Fibroblast of lung (primary cell): Measurements from ENCODE around the gene ZSCAN20. TPM values are rescaled to one million over a fixed set of nuclear protein-coding genes. Genes with fewer than 3 reads are reported as not detected.

Experiments
- DNase-seq, 2 donors: peaks; one replicate each; pipeline versions ENCODE4 v3.0.0 to v3.0.0-alpha.2; 2010; ENCODE audit warnings: low read depth in 2 of 2
- H2AFZ ChIP-seq: 2 replicates; pipeline ENCODE4 v1.5.1; 2012; ENCODE audit warnings: low read length, control low read depth, inconsistent platforms
- H3K27ac ChIP-seq: 2 replicates; pipeline ENCODE4 v1.5.1; 2011; ENCODE audit warnings: low read length, control low read depth; ENCODE audit not compliant: insufficient read depth
- H3K27me3 ChIP-seq: 2 replicates; pipeline ENCODE4 v1.5.1; 2011; ENCODE audit warnings: mild to moderate bottlenecking, low read length; ENCODE audit not compliant: control insufficient read depth, insufficient read depth
- H3K36me3 ChIP-seq: 2 replicates; pipeline ENCODE4 v1.5.1; 2011; ENCODE audit warnings: low read length; ENCODE audit not compliant: control insufficient read depth, insufficient read depth
- H3K4me1 ChIP-seq: 2 replicates; pipeline ENCODE4 v1.5.1; 2011; ENCODE audit warnings: low read length; ENCODE audit not compliant: control insufficient read depth, insufficient read depth; ENCODE audit errors: extremely low read depth
- H3K4me2 ChIP-seq: 2 replicates; pipeline ENCODE4 v1.5.1; 2011; ENCODE audit warnings: low read length, control low read depth; ENCODE audit not compliant: insufficient read depth; ENCODE audit errors: extremely low read depth
- H3K4me3 ChIP-seq, 4 experiments: fragments of 200-600 bp in 1 of 4; sonication (generic) in 1 of 4; replicated peaks in 1 of 4; 2 replicates each; pipeline ENCODE4 v1.5.1; 2011 to 2016; ENCODE audit warnings: low read length in 4 of 4, low read depth in 3 of 4, mild to moderate bottlenecking in 3 of 4, control low read depth in 2 of 4, inconsistent platforms in 1 of 4, mixed read lengths in 1 of 4; ENCODE audit not compliant: insufficient read depth in 1 of 4; ENCODE audit errors: control extremely low read depth in 1 of 4
- H3K79me2 ChIP-seq: 2 replicates; pipeline ENCODE4 v1.5.1; 2012; ENCODE audit warnings: mild to moderate bottlenecking, low read length, inconsistent platforms; ENCODE audit not compliant: control insufficient read depth, insufficient read depth
- H3K9ac ChIP-seq: 2 replicates; pipeline ENCODE4 v1.5.1; 2011; ENCODE audit warnings: mild to moderate bottlenecking, low read length, control low read depth; ENCODE audit not compliant: insufficient read depth
- H3K9me3 ChIP-seq: 2 replicates; pipeline ENCODE4 v1.5.1; 2012; ENCODE audit warnings: low read depth, low read length; ENCODE audit not compliant: control insufficient read depth, insufficient read depth
- H4K20me1 ChIP-seq: 2 replicates; pipeline ENCODE4 v1.5.1; 2011; ENCODE audit warnings: low read length; ENCODE audit not compliant: control insufficient read depth, insufficient read depth; ENCODE audit errors: extremely low read depth
- EZH2 ChIP-seq: IDR thresholded peaks from 2 replicates; pipeline ENCODE4 v1.5.1; 2012; ENCODE audit warnings: low read length, control low read depth, mild to moderate bottlenecking; ENCODE audit errors: missing control alignments
- polyA plus RNA-seq, 2 donors: library from polyadenylated mRNA; depleted of rRNA in 1 of 2; stranded (reverse) in 1 of 2; unstranded in 1 of 2; fragments of >200 nt; gene quantifications; 2 replicates each; pipeline ENCODE4 v1.2.1, GENCODE V29; 2011 to 2012; ENCODE audit warnings: missing spikeins in 1 of 2
- total RNA-seq: library from RNA; depleted of rRNA; stranded (reverse); fragments of >200 nt; gene quantifications from 2 replicates; pipeline ENCODE4 v1.2.1, GENCODE V29; 2014
- TF ChIP-seq, protein P1 (sequence below), 2 donors: IDR thresholded peaks in 1 of 2; conservative IDR thresholded peaks in 1 of 2; 1 replicate in 1 of 2; 2 replicates in 1 of 2; pipeline ENCODE4 v1.5.1; 2011 to 2012; ENCODE audit warnings: low read length in 2 of 2, control low read depth in 1 of 2, inconsistent platforms in 1 of 2, low read depth in 1 of 2, mild to moderate bottlenecking in 1 of 2

Gene ZSCAN20
- total and polyA plus RNA-seq, 2 donors (not counting 1 experiment from before 2014, with no cell fraction given) = 3.1 to 13.0 TPM

- TF ChIP-seq EZH2 = no peak
- TF ChIP-seq, protein P1, sequence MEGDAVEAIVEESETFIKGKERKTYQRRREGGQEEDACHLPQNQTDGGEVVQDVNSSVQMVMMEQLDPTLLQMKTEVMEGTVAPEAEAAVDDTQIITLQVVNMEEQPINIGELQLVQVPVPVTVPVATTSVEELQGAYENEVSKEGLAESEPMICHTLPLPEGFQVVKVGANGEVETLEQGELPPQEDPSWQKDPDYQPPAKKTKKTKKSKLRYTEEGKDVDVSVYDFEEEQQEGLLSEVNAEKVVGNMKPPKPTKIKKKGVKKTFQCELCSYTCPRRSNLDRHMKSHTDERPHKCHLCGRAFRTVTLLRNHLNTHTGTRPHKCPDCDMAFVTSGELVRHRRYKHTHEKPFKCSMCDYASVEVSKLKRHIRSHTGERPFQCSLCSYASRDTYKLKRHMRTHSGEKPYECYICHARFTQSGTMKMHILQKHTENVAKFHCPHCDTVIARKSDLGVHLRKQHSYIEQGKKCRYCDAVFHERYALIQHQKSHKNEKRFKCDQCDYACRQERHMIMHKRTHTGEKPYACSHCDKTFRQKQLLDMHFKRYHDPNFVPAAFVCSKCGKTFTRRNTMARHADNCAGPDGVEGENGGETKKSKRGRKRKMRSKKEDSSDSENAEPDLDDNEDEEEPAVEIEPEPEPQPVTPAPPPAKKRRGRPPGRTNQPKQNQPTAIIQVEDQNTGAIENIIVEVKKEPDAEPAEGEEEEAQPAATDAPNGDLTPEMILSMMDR (conservative IDR thresholded peaks at IDR 0.05 in 1 of 2, IDR thresholded peaks at IDR 0.05 in 1 of 2; ENCODE audit: low read depth in 1 of 2, low read length in 2 of 2) = no peak
- Histone ChIP-seq H4K20me1 (no peaks in the 10 kb centered on the region), H3K4me3 (no peak overlapping the region), H3K79me2 (no peaks in the 10 kb centered on the region), H3K4me1 (peaks cover 3% of the 10 kb centered on the region), H3K9ac (no peak overlapping the region), H3K36me3 (no peaks in the 10 kb centered on the region), H3K9me3 (no peaks in the 10 kb centered on the region), H3K4me2 (no peak overlapping the region), H3K27ac (no peak overlapping the region), H2AFZ (no peak overlapping the region), H3K27me3 (no peaks in the 10 kb centered on the region)
- no peak for DNase-seq
Observed at GRCh38 chr1:33516428-33516827, 44.0 kb downstream of the ZSCAN20 start.

DNA sequence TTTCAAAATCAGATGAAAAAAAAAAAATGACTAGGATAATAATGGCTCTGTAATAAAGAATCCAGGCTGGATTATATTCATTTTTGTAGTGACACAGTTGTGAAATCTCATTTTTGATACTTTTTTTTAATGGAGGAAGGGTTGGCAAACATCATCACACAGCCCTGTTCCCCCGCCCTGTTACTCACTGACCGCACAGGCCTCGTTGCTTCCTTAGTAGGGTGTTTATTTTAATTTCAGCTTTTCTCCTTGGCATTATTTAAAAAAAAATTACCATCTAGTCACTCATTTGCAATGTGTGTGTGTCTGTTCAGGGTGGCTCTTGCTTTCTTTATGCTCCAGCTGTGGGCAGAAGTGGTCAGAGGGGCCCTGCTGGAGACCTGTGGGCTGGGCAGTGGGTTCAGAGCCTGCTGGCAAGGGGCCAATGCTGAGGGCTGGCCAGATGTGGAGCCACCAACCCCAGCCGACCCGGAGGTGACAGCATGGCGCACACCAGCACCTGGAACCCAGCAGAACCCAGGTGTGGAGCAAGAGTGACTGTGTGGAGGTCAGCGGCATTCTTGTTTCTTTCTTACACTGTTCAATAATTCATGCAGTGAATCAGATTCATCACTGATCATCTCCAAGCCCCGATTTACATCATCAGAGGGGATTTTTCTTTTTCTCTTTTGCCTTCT lies 44.6 kb downstream of the ZSCAN20 start:
- no peak overlapping the region for H2AFZ ChIP-seq
- peak in 1 of 2 donors; percentile 40 for DNase-seq
- TF ChIP-seq, protein P1 (conservative IDR thresholded peaks at IDR 0.05 in 1 of 2, IDR thresholded peaks at IDR 0.05 in 1 of 2; ENCODE audit: low read depth in 1 of 2, low read length in 2 of 2) = no peak
- TF ChIP-seq EZH2 = no peak
- no peak overlapping the region for H3K27ac ChIP-seq
- peaks cover 3% of the 10 kb centered on the region for H3K4me1 ChIP-seq
- H4K20me1 ChIP-seq = no peaks in the 10 kb centered on the region
- no peaks in the 10 kb centered on the region for H3K27me3 ChIP-seq
- no peaks in the 10 kb centered on the region for H3K36me3 ChIP-seq
- H3K4me2 ChIP-seq = peak overlapping the region; percentile 37
- H3K9ac ChIP-seq = no peak overlapping the region
- H3K4me3 ChIP-seq = no peak overlapping the region
- H3K79me2 ChIP-seq = no peaks in the 10 kb centered on the region
- no peaks in the 10 kb centered on the region for H3K9me3 ChIP-seq

DNA sequence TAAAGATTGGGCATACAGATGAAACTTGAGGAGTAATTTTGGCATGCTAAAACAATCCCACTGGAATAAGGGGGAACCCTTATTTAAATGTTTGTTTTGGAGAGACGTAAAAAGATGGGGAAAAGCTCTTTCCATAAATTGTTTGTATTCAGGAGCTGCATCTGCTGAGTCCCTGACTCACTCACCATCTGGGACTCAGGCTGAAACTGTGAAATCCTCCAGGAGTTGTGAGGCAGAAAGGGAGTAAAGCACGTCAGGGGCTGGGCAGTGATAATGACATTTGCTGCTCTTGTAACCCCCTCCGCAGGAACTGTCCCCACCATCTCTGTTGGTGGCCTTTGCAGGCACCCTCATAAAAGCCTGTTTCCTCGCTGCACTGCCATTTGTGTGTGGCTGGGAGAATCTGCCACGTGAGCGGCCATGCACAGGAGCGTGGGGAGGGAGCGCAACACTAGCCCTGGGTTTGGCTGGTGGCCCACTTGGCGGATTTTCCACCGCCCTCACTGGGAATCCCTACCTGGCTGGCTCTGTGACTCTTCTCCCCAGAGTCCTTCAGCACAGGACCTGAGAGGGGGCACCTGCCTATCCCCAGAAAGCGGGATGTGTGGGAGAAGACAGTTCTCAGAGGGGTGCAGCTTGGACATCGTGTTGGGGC lies 45.3 kb downstream of the ZSCAN20 start:
- H2AFZ ChIP-seq = no peak overlapping the region
- H3K4me2 ChIP-seq = peak overlapping the region; percentile 59
- no peaks in the 10 kb centered on the region for H3K36me3 ChIP-seq
- no peaks in the 10 kb centered on the region for H3K79me2 ChIP-seq
- no peaks in the 10 kb centered on the region for H4K20me1 ChIP-seq
- H3K27me3 ChIP-seq = no peaks in the 10 kb centered on the region
- no peak overlapping the region for H3K27ac ChIP-seq
- TF ChIP-seq, protein P1 (conservative IDR thresholded peaks at IDR 0.05 in 1 of 2, IDR thresholded peaks at IDR 0.05 in 1 of 2; ENCODE audit: low read depth in 1 of 2, low read length in 2 of 2) = no peak
- TF ChIP-seq EZH2 = no peak
- no peak overlapping the region for H3K4me3 ChIP-seq
- H3K9ac ChIP-seq = no peak overlapping the region
- H3K4me1 ChIP-seq = peaks cover 3% of the 10 kb centered on the region
- H3K9me3 ChIP-seq = no peaks in the 10 kb centered on the region
- DNase-seq = peak; percentile 7 to 55
